ENCODE data around the gene KCNK5. TPM values are rescaled to one million over a fixed set of nuclear protein-coding genes. Genes with fewer than 3 reads are reported as not detected.
A peak's percentile ranks its signal among the peaks of the same experiment; 100 is the strongest.

The KCNK5 gene
- total and polyA plus RNA-seq, 11 donors, result 0.08 to 2.1 (median 0.27) TPM

DNA sequence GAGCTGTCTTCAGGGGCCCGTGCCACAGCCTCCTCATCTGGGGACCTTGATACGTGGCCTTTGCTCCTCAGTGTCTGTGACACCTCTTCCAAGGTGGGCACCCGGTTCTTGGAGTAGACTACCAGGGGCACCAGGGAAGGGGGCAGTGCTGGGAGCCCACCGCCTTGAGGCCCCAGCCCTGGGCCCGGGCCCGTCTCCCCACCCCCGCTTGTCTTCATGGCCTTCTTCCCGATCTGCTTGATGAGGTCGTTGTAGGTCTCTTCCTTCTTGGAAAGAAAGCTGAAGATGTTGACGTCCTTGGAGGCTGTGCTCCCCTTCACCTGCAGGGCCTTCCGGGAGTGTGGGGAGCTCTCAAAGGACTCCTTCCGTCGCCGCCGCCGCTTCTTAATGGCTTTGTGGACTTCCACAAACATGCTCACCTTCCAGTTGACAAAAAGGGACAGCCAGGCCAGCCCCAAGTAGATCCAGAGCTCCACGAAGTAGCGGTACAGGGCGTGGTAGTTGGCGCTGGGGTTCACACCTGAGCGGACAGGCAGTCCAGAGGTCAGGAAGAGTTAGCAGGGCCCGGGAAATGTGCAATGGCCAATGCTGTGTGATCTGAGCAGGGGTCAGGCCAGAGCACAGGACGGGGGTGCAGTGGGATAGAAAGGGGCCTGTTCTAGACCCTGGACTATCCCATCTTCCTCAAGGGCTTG, 37.9 kb downstream of the KCNK5 start:
- intact Hi-C loops (cut with DNase I), result no loop called here
- DNase-seq (no peak), ATAC-seq (no peak)
- H3K4me3 ChIP-seq, result no peak overlapping the region
- H3K27ac ChIP-seq, result peak overlapping the region in 1 of 12 donors; percentile 31
- WGBS, 4 donors, result 91 to 94% (median 92%) methylated on average over 22 to 23 of the region's 23 CpGs
- no peaks in the 10 kb centered on the region for H3K4me1 ChIP-seq
- H3K9me3 ChIP-seq, result no peaks in the 10 kb centered on the region
- H3K36me3 ChIP-seq, result no peaks in the 10 kb centered on the region
- no peaks in the 10 kb centered on the region for H3K27me3 ChIP-seq
- TF ChIP-seq CTCF (IDR thresholded peaks at IDR 0.05), result no peak
- TF ChIP-seq POLR2A (IDR thresholded peaks at IDR 0.05), result no peak

DNA sequence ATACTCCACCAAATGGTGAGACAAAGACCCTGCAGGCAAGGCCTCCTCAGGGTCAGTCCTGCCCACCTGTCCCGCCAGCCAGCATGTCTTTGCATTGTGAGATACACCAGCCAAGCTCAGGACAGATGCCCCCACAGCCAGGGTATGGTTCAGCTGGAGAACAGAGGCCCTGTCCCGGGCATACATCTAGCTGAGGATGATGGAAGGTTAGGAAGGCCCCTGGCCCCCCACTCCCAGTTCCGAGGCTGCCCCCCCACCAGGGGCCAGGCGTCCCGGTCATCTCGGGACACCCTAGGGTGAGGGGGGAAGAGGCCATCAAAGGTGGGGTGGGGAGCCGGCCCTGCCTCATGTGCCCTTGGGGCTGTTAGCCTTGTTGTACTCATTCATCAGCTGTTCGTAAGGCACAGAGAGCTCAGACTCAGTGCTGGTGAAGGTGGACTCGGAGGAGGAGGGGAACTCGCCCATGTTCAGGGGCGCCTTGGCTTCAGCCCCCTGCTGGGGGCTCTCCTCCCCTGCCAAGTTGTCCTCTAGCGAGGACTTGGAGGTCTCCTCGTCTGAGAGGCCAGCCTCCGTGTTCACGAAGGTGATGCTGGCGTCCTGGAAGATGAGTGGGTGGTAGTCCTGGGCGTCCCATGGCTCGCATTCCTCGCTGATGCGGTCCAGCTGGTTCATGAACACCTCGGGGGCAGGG, 38.6 kb downstream of the KCNK5 start:
- Histone ChIP-seq H3K36me3 (no peaks in the 10 kb centered on the region), H3K27ac (peak overlapping the region in 1 of 12 donors; percentile 31), H3K4me3 (no peak overlapping the region), H3K9me3 (no peaks in the 10 kb centered on the region), H3K4me1 (no peaks in the 10 kb centered on the region), H3K27me3 (no peaks in the 10 kb centered on the region)
- no peak for TF ChIP-seq CTCF (IDR thresholded peaks at IDR 0.05)
- TF ChIP-seq POLR2A (IDR thresholded peaks at IDR 0.05), result no peak
- DNase-seq (no peak), ATAC-seq (no peak)
- intact Hi-C loops (cut with DNase I), result no loop called here
- WGBS, 4 donors, result 91 to 100% (median 93%) methylated on average over 1 to 21 of the region's 21 CpGs

- Histone ChIP-seq H3K36me3 (no peaks in the 10 kb centered on the region), H3K4me1 (no peaks in the 10 kb centered on the region), H3K27me3 (no peaks in the 10 kb centered on the region), H3K4me3 (no peak overlapping the region), H3K27ac (peak overlapping the region in 1 of 12 donors; percentile 31), H3K9me3 (no peaks in the 10 kb centered on the region)
- TF ChIP-seq CTCF (IDR thresholded peaks at IDR 0.05) (peak in 8 of 12 donors; percentile 17 to 42 (median 28)), POLR2A (IDR thresholded peaks at IDR 0.05) (no peak)
- ATAC-seq (peak in 3 of 4 donors; percentile 51 to 67 (median 63)), DNase-seq (peak in 1 of 5 donors; percentile 41)
- intact Hi-C loops (cut with DNase I), result no loop called here
- WGBS, 4 donors, result 72 to 85% (median 80%) methylated on average over 12 to 15 of the region's 15 CpGs
These were observed 39.2 kb downstream of the KCNK5 start for GRCh38 chr6:39189915-39190544.

GRCh38 chr6:39189131-39189530, 40.1 kb downstream of the KCNK5 start:
- 75 to 81% (median 79%) methylated on average over 7 to 8 of the region's 8 CpGs for WGBS, 4 donors
- intact Hi-C loops (cut with DNase I), result no loop called here
- no peaks in the 10 kb centered on the region for H3K27me3 ChIP-seq
- DNase-seq (no peak), ATAC-seq (no peak)
- H3K27ac ChIP-seq, result no peak overlapping the region
- no peaks in the 10 kb centered on the region for H3K9me3 ChIP-seq
- no peaks in the 10 kb centered on the region for H3K4me1 ChIP-seq
- no peak overlapping the region for H3K4me3 ChIP-seq
- H3K36me3 ChIP-seq, result no peaks in the 10 kb centered on the region
- TF ChIP-seq CTCF (IDR thresholded peaks at IDR 0.05), result no peak
- TF ChIP-seq POLR2A (IDR thresholded peaks at IDR 0.05), result no peak
